GM12878 (cell line): ENCODE data around the gene OLFM1. TPM values are rescaled to one million over a fixed set of nuclear protein-coding genes. Genes with fewer than 3 reads are reported as not detected.

ENCODE experiments used
- ATAC-seq: fragments of 200-7000 bp; cut with Tn5 transposase; 3 replicates; pipeline ENCODE4 v1.9.1; 2020; ENCODE audit warnings: mild to moderate bottlenecking, moderate library complexity
- BruUV-seq: library from RNA; stranded (reverse); fragments of 400-500 nt; replicated peaks from 2 replicates; lab custom pipeline; 2021; lab: Mats Ljungman, UMichigan
- CTCF ChIA-PET: fragments of 300-600 bp; sonication (Branson Sonifier 250); formaldehyde crosslinking; extraction: SDS; loops from one replicate; lab custom pipeline; 2021; ENCODE audit warnings: inconsistent platforms; lab: Yijun Ruan, JAX
- POLR2A ChIA-PET: fragments of 350-600 bp; formaldehyde crosslinking; extraction: SDS; loops from one replicate; lab custom pipeline; 2021; ENCODE audit warnings: inconsistent platforms; lab: Charles Lee
- RAD21 ChIA-PET: fragments of 300-600 bp; sonication (Branson Sonifier 250); formaldehyde crosslinking; loops from one replicate; lab custom pipeline; 2023; ENCODE audit warnings: antibody characterized with exemption; ENCODE audit not compliant: unreplicated experiment; lab: Charles Lee
- SMC1A ChIA-PET: fragments of 300-600 bp; sonication (Branson Sonifier 250); formaldehyde crosslinking; loops from one replicate; lab custom pipeline; 2023; ENCODE audit not compliant: unreplicated experiment, uncharacterized antibody; lab: Charles Lee
- DNase-seq: peaks from one replicate; pipeline ENCODE4 v3.0.0-alpha.2; 2011; ENCODE audit warnings: low read depth, low spot score
- FAIRE-seq: peaks from 3 replicates; lab custom pipeline; 2011; peaks lifted over from hg19 to GRCh38; lab: Jason Lieb, UNC
- H2AFZ ChIP-seq: 2 replicates; pipeline ENCODE4 v1.6.0; 2011; ENCODE audit warnings: low read depth, low read length, control low read depth; ENCODE audit not compliant: control insufficient read depth
- H3K27ac ChIP-seq: 2 replicates; pipeline ENCODE4 v1.5.1; 2011; ENCODE audit warnings: control low read depth; ENCODE audit not compliant: control insufficient read depth, insufficient read depth
- H3K27me3 ChIP-seq, 2 experiments: replicated peaks in 1 of 2; 2 replicates each; pipeline versions ENCODE4 v1.6.0 to v1.6.1; 2011; ENCODE audit warnings: low read length in 1 of 2; ENCODE audit not compliant: control insufficient read depth in 2 of 2, insufficient read depth in 2 of 2
- H3K36me3 ChIP-seq, 2 experiments: 2 replicates each; pipeline ENCODE4 v1.5.1; 2011; ENCODE audit warnings: low read length in 1 of 2; ENCODE audit not compliant: control insufficient read depth in 2 of 2, insufficient read depth in 2 of 2
- H3K4me1 ChIP-seq: 2 replicates; pipeline ENCODE4 v1.6.1; 2011; ENCODE audit warnings: mild to moderate bottlenecking, low read length, moderate library complexity, mixed read lengths; ENCODE audit not compliant: control insufficient read depth, insufficient read depth
- H3K4me2 ChIP-seq: 2 replicates; pipeline ENCODE4 v1.6.0; 2011; ENCODE audit warnings: control low read depth; ENCODE audit not compliant: control insufficient read depth, insufficient read depth
- H3K4me3 ChIP-seq: fragments of 200-600 bp; sonication (generic); 2 replicates; pipeline ENCODE4 v1.5.1; 2016
- H3K79me2 ChIP-seq: 2 replicates; pipeline ENCODE4 v1.6.0; 2011; ENCODE audit warnings: low read length; ENCODE audit not compliant: control insufficient read depth, insufficient read depth
- H3K9ac ChIP-seq: 2 replicates; pipeline ENCODE4 v1.8.0; 2011; ENCODE audit warnings: low read length, control low read depth, mixed read lengths; ENCODE audit not compliant: control insufficient read depth, insufficient read depth
- H3K9me3 ChIP-seq: replicated peaks from 3 replicates; pipeline ENCODE4 v1.5.1; 2011; ENCODE audit warnings: mild to moderate bottlenecking, low read length; ENCODE audit not compliant: control insufficient read depth, insufficient read depth
- H4K20me1 ChIP-seq: 2 replicates; pipeline ENCODE4 v1.6.0; 2011; ENCODE audit not compliant: control insufficient read depth, insufficient read depth
- BACH1 ChIP-seq: fragments of 450-650 bp; IDR thresholded peaks from 2 replicates; pipeline ENCODE4 v1.6.1; 2017; ENCODE audit warnings: mild to moderate bottlenecking, borderline replicate concordance
- IKZF1 ChIP-seq: fragments of 450-650 bp; conservative IDR thresholded peaks from 2 replicates; pipeline ENCODE4 v1.6.1; 2017; ENCODE audit warnings: antibody characterized with exemption, mild to moderate bottlenecking
- KLF5 ChIP-seq: fragments of 450-650 bp; IDR thresholded peaks from 2 replicates; pipeline ENCODE4 v1.6.1; 2014; ENCODE audit warnings: mild to moderate bottlenecking; ENCODE audit not compliant: partially characterized antibody
- MEF2A ChIP-seq: IDR thresholded peaks from 2 replicates; pipeline ENCODE4 v1.6.1; 2011; ENCODE audit warnings: low read depth, mild to moderate bottlenecking, low read length, moderate library complexity; ENCODE audit not compliant: insufficient read depth
- RCOR1 ChIP-seq: conservative IDR thresholded peaks from 2 replicates; pipeline ENCODE4 v1.6.1; 2012; ENCODE audit warnings: low read depth, low read length, improper control_type of control experiment
- ZBTB33 ChIP-seq: fragments of 450-650 bp; IDR thresholded peaks from 2 replicates; pipeline ENCODE4 v1.6.1; 2017; ENCODE audit warnings: mild to moderate bottlenecking
- WGBS: methylation state at CpG from one replicate; pipeline ENCODE4 v1.1.6; 2016; ENCODE audit warnings: low lambda C conversion rate; ENCODE audit not compliant: insufficient replicate concordance, insufficient coverage; ENCODE audit errors: missing lambda C conversion rate; 5-methylcytosine and 5-hydroxymethylcytosine counted together
- in situ Hi-C: fragments of 300-500 bp; cut with MboI; formaldehyde crosslinking; loops from 9 replicates; pipeline ENCODE4 v1.14.3; 2018; ENCODE audit warnings: mixed read lengths
- intact Hi-C: fragments of 100-400 bp; cut with micrococcal nuclease; formaldehyde crosslinking; loops from one replicate; pipeline ENCODE4 v1.14.2; 2022; ENCODE audit not compliant: unreplicated experiment
- polyA plus RNA-seq, 11 experiments: library from polyadenylated mRNA; depleted of rRNA in 4 of 11; unstranded in 6 of 11; stranded (reverse) in 5 of 11; fragments of >200 nt; fragmentation: Nextera tagmentation in 4 of 11; fragmentation: Illumina TruSeq in 1 of 11; extraction: Ambion mirVana in 4 of 11; extraction: Trizol in 1 of 11; gene quantifications; 1 replicate in 1 of 11; 2 replicates in 10 of 11; pipeline versions ENCODE4 v1.2.1 to v1.2.3, GENCODE V29; 2011 to 2016; ENCODE audit warnings: inconsistent platforms in 2 of 11, missing spikeins in 2 of 11, low read depth in 1 of 11
- total RNA-seq, 4 experiments: library from RNA; depleted of rRNA in 3 of 4; stranded (reverse); fragments of >200 nt in 3 of 4; fragmentation: Illumina TruSeq in 1 of 4; extraction: Trizol in 1 of 4; gene quantifications; 2 replicates each; pipeline versions ENCODE4 v1.2.1 to v1.2.3, GENCODE V29; 2013 to 2021
- TF ChIP-seq, protein P1 (sequence below): fragments of 450-650 bp; IDR thresholded peaks from 2 replicates; pipeline ENCODE4 v1.6.1; 2016; ENCODE audit warnings: mild to moderate bottlenecking

The OLFM1 gene
- total and polyA plus RNA-seq, 10 of the 15 experiments (the other 5 are each of a cell fraction or from before 2014, with no cell fraction given), result not detected

GRCh38 chr9:135158564-135158937 lies 71.1 kb downstream of the OLFM1 start:
- H3K4me2 ChIP-seq, result no peak overlapping the region
- CTCF ChIA-PET, result no interaction called here
- H3K4me1 ChIP-seq, result no peaks in the 10 kb centered on the region
- no peak overlapping the region for H2AFZ ChIP-seq
- DNase-seq (no peak), ATAC-seq (no peak), FAIRE-seq (no peak)
- WGBS, result 28% methylated on average over 6 of the region's 6 CpGs
- H3K36me3 ChIP-seq, result no peaks in the 10 kb centered on the region
- POLR2A ChIA-PET, result no interaction called here
- H3K9me3 ChIP-seq, result no peaks in the 10 kb centered on the region
- intact Hi-C loops, result no loop called here
- H3K79me2 ChIP-seq, result no peaks in the 10 kb centered on the region
- no peak overlapping the region for H3K27ac ChIP-seq
- no peaks in the 10 kb centered on the region; a peak in 1 of 4 replicates for H3K27me3 ChIP-seq
- RAD21 ChIA-PET, result no interaction called here
- no peaks in the 10 kb centered on the region; the same call in none of the 2 replicates for H4K20me1 ChIP-seq
- TF ChIP-seq, protein P1, sequence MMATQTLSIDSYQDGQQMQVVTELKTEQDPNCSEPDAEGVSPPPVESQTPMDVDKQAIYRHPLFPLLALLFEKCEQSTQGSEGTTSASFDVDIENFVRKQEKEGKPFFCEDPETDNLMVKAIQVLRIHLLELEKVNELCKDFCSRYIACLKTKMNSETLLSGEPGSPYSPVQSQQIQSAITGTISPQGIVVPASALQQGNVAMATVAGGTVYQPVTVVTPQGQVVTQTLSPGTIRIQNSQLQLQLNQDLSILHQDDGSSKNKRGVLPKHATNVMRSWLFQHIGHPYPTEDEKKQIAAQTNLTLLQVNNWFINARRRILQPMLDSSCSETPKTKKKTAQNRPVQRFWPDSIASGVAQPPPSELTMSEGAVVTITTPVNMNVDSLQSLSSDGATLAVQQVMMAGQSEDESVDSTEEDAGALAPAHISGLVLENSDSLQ, result no peak
- TF ChIP-seq KLF5 (no peak), IKZF1 (no peak), MEF2A (no peak), BACH1 (no peak), ZBTB33 (no peak), RCOR1 (no peak)
- H3K9ac ChIP-seq, result no peak overlapping the region
- in situ Hi-C loops, result no loop called here
- BruUV-seq, result no TSS peak
- H3K4me3 ChIP-seq, result no peak overlapping the region
- SMC1A ChIA-PET, result no interaction called here
